ENCODE data around the gene TVP23A. TPM values are rescaled to one million over a fixed set of nuclear protein-coding genes. Genes with fewer than 3 reads are reported as not detected.
A peak's percentile ranks its signal among the peaks of the same experiment; 100 is the strongest.

The TVP23A gene
- total and polyA plus RNA-seq, 10 donors: 0.29 to 2.2 (median 0.92) TPM; not detected in 1

DNA sequence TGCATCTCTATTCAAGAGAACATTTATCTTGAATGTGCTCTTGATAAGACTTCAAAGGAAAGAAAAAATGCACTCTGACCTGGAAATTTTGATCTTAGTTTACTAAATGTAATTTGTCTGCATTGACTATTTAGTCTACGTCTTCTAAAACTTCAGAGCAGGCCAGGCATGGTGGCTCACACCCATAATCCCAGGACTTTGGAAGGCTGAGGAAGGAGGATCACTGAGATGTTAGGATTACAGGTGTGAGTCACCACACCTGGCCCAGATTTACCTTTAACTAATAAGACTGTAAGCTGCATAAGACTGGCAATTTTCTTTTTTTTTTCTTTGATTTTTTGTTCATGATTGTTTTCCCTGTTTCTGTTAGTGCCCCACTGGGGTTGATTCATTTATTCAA, 39.6 kb upstream of the TVP23A start:
- peaks cover 0 to 12% (median 0%) of the 10 kb centered on the region in 6 donors for H3K4me1 ChIP-seq
- no peaks in the 10 kb centered on the region for H3K27me3 ChIP-seq (replicated peaks in 1 of 7)
- H3K4me3 ChIP-seq: no peak overlapping the region
- WGBS, 5 donors: 84 to 97% (median 90%) methylated on average over 1 of the region's 1 CpG
- TF ChIP-seq CTCF (IDR thresholded peaks at IDR 0.05 in 8 of 11, conservative IDR thresholded peaks at IDR 0.05 in 3 of 11): no peak
- no peak for TF ChIP-seq POLR2A (IDR thresholded peaks at IDR 0.05)
- no peak for TF ChIP-seq POLR2AphosphoS5 (IDR thresholded peaks at IDR 0.05)
- H3K9me3 ChIP-seq: no peaks in the 10 kb centered on the region
- DNase-seq: no peak
- no peak overlapping the region for H3K27ac ChIP-seq
- intact Hi-C loops (cut with DNase I; ENCODE audit: low total_unique reads): no loop called here
- no peaks in the 10 kb centered on the region for H3K36me3 ChIP-seq

- no peak overlapping the region for H3K4me3 ChIP-seq
- H3K27ac ChIP-seq: no peak overlapping the region
- H3K9me3 ChIP-seq: no peaks in the 10 kb centered on the region
- no peaks in the 10 kb centered on the region for H3K36me3 ChIP-seq
- TF ChIP-seq POLR2AphosphoS5 (IDR thresholded peaks at IDR 0.05): no peak
- TF ChIP-seq POLR2A (IDR thresholded peaks at IDR 0.05): no peak
- no peak for TF ChIP-seq CTCF (IDR thresholded peaks at IDR 0.05 in 8 of 11, conservative IDR thresholded peaks at IDR 0.05 in 3 of 11)
- H3K27me3 ChIP-seq (replicated peaks in 1 of 7): no peaks in the 10 kb centered on the region
- H3K4me1 ChIP-seq: peaks cover 0 to 21% (median 19%) of the 10 kb centered on the region in 6 donors
- 92 to 100% (median 96%) methylated on average over 2 of the region's 2 CpGs for WGBS, 5 donors
- no peak for DNase-seq
- intact Hi-C loops (cut with DNase I; ENCODE audit: low total_unique reads): no loop called here
Observed at GRCh38 chr16:10856042-10856441, 37.4 kb upstream of the TVP23A start.

DNA sequence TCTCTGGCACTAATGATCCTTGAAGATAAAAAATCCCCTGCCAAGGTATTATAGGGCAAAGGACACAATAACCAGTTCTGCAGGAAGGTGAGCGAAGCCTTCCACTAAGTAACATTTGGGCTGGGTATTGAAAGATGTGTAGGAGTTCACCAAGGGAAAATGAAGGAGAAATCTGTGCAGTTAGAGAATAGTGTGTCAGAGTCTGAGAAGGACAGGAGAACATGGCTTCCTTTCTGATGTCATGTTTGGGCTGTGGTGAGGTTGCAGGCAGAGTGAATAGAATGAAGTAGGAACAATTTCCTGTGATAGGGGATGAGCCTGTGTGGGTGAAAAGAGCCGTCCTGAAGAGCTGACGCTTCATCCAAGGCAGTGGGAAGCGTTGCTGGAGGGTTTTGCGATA, 34.4 kb upstream of the TVP23A start:
- intact Hi-C loops (cut with DNase I; ENCODE audit: low total_unique reads): no loop called here
- H3K36me3 ChIP-seq: no peaks in the 10 kb centered on the region
- H3K9me3 ChIP-seq: no peaks in the 10 kb centered on the region
- no peak for TF ChIP-seq POLR2A (IDR thresholded peaks at IDR 0.05)
- TF ChIP-seq CTCF (IDR thresholded peaks at IDR 0.05 in 8 of 11, conservative IDR thresholded peaks at IDR 0.05 in 3 of 11): no peak
- TF ChIP-seq POLR2AphosphoS5 (IDR thresholded peaks at IDR 0.05): no peak
- no peaks in the 10 kb centered on the region for H3K27me3 ChIP-seq (replicated peaks in 1 of 7)
- no peak overlapping the region for H3K4me3 ChIP-seq
- H3K4me1 ChIP-seq: peaks cover 0 to 47% (median 20%) of the 10 kb centered on the region in 6 donors
- no peak for DNase-seq
- 73 to 82% (median 78%) methylated on average over 5 of the region's 5 CpGs for WGBS, 5 donors
- peak overlapping the region in 4 of 8 donors; percentile 34 to 51 (median 41) for H3K27ac ChIP-seq

GRCh38 chr16:10852286-10852685, 33.7 kb upstream of the TVP23A start:
- Histone ChIP-seq H3K9me3 (no peaks in the 10 kb centered on the region), H3K27me3 (replicated peaks in 1 of 7) (no peaks in the 10 kb centered on the region), H3K4me1 (peaks cover 0 to 54% (median 26%) of the 10 kb centered on the region in 6 donors), H3K4me3 (no peak overlapping the region), H3K36me3 (no peaks in the 10 kb centered on the region), H3K27ac (peak overlapping the region in 5 of 8 donors; percentile 19 to 51 (median 41))
- DNase-seq: no peak
- intact Hi-C loops (cut with DNase I; ENCODE audit: low total_unique reads): no loop called here
- WGBS, 5 donors: 11 to 23% (median 14%) methylated on average over 4 of the region's 4 CpGs
- TF ChIP-seq POLR2A (IDR thresholded peaks at IDR 0.05): no peak
- no peak for TF ChIP-seq CTCF (IDR thresholded peaks at IDR 0.05 in 8 of 11, conservative IDR thresholded peaks at IDR 0.05 in 3 of 11)

All from spleen (tissue), 11 donors.